Body of pancreas (tissue), 4 donors: ENCODE data around the gene ACADSB.

Source experiments
- CTCF ChIP-seq, 7 experiments: fragments of 450-650 bp in 4 of 7; fragments of 200-600 bp in 3 of 7; sonication (generic) in 3 of 7; IDR thresholded peaks; one replicate each; pipeline ENCODE4 v1.5.1; 2016 to 2019; ENCODE audit warnings: antibody characterized with exemption in 7 of 7
- POLR2A ChIP-seq, 3 donors: fragments of 450-650 bp; IDR thresholded peaks; one replicate each; pipeline ENCODE4 v1.6.1; 2016; ENCODE audit warnings: antibody characterized with exemption in 3 of 3, mild to moderate bottlenecking in 2 of 3

DNA sequence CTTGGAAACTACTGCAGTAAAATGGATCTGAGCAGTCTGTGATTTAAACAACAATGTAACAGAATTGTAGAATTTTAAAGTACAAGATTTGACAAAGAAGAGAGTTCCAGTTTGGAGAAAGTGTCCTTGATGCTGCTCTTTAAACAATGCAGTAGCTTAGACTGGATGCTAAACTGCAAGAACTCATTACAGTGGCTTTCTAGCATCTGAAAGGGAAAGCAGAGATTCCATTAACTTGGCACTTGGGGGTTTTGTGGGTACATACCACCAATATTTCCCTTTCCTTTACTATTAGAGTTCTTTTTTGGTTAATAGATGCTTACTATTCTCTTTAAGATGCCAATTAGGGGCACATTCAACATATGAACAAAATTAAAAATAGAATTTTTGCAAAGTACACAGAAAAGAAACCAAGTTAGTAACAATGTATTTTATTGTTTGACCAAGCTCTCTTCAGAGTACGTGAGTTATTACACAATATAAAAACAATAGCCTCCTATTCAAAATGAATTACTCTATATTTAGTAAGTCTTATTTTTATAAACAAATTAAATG lies 16.7 kb upstream of the ACADSB start:
- TF ChIP-seq CTCF (IDR thresholded peaks at IDR 0.05) (no peak), POLR2A (IDR thresholded peaks at IDR 0.05) (no peak)
